ENCODE measurements around the gene AOX1.

DNA sequence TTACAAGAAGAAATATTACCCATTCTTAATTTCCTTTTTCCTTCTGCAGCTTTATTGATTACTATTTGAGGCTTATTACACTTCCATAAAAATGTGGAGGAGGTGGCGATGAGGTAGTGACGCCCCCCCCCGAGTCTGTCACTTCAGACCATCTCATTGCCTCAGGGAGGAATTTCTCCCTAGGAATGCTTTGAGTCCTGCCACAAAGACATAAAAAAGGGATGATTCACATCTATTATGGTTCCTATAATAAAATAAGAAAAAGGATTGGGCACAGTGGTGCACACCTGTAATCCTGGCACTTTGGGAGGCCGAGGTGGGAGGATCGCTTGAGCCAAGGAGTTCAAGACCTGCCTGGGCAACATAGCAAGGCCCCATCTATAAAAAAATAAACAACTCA, 93.7 kb downstream of the AOX1 start:
- TF ChIP-seq, protein P1, sequence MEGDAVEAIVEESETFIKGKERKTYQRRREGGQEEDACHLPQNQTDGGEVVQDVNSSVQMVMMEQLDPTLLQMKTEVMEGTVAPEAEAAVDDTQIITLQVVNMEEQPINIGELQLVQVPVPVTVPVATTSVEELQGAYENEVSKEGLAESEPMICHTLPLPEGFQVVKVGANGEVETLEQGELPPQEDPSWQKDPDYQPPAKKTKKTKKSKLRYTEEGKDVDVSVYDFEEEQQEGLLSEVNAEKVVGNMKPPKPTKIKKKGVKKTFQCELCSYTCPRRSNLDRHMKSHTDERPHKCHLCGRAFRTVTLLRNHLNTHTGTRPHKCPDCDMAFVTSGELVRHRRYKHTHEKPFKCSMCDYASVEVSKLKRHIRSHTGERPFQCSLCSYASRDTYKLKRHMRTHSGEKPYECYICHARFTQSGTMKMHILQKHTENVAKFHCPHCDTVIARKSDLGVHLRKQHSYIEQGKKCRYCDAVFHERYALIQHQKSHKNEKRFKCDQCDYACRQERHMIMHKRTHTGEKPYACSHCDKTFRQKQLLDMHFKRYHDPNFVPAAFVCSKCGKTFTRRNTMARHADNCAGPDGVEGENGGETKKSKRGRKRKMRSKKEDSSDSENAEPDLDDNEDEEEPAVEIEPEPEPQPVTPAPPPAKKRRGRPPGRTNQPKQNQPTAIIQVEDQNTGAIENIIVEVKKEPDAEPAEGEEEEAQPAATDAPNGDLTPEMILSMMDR (tag by site-specific recombination; IDR thresholded peaks at IDR 0.05) = no peak
- TF ChIP-seq ZNF221 (tag by site-specific recombination; IDR thresholded peaks at IDR 0.05; ENCODE audit: borderline replicate concordance) = no peak
- no peak for TF ChIP-seq ZNF26 (tag by site-specific recombination; IDR thresholded peaks at IDR 0.05)
- TF ChIP-seq ZNF629 (tag by site-specific recombination; IDR thresholded peaks at IDR 0.05) = no peak
- no peak for TF ChIP-seq SP7 (tag by site-specific recombination; IDR thresholded peaks at IDR 0.05)
- TF ChIP-seq ZBTB20 (tag by site-specific recombination; IDR thresholded peaks at IDR 0.05) = no peak
- no peak for TF ChIP-seq ZNF677 (tag by site-specific recombination; IDR thresholded peaks at IDR 0.05)
